GM19468 (cell line): ENCODE measurements around the gene MAGEA12.
"Not testable (repeated sequence)": the region's sequence is repeated elsewhere in the genome, so short reads cannot be mapped to it uniquely, and the experiment has no call there.

Experiments used
- ATAC-seq: cut with Tn5 transposase; IDR thresholded peaks from one replicate; pipeline ENCODE4 v1.9.1; 2021; ENCODE audit warnings: mild to moderate bottlenecking, moderate library complexity, moderate number of reproducible peaks; ENCODE audit not compliant: unreplicated experiment; ENCODE audit errors: extremely low read depth

Gene MAGEA12

GRCh38 chrX:152759544-152759943 is 26.0 kb downstream of the MAGEA12 start:
- ATAC-seq = not testable (repeated sequence)

GRCh38 chrX:152761582-152761981 is 28.0 kb downstream of the MAGEA12 start:
- ATAC-seq = not testable (repeated sequence)

- not testable (repeated sequence) for ATAC-seq
These were observed 33.0 kb downstream of the MAGEA12 start for GRCh38 chrX:152766562-152766961.

- ATAC-seq = not testable (repeated sequence)
These were observed 36.2 kb downstream of the MAGEA12 start, which contains the start of gene MAGEA6 for GRCh38 chrX:152769549-152770289. TSS of gene MAGEA6 (minus strand) at chrX:152769689. CDS start at chrX:152767650, 2,039 bp downstream.

GRCh38 chrX:152787062-152787461 is 53.5 kb downstream of the MAGEA12 start:
- not testable (repeated sequence) for ATAC-seq
